HG03469 (cell line): ENCODE data around the gene SOCS2.
A peak's percentile ranks its signal among the peaks of the same experiment; 100 is the strongest.

ENCODE experiments used
- ATAC-seq: cut with Tn5 transposase; IDR thresholded peaks from one replicate; pipeline ENCODE4 v1.9.1; 2021; ENCODE audit warnings: mild to moderate bottlenecking, moderate library complexity, moderate number of reproducible peaks; ENCODE audit not compliant: unreplicated experiment

The SOCS2 gene

DNA sequence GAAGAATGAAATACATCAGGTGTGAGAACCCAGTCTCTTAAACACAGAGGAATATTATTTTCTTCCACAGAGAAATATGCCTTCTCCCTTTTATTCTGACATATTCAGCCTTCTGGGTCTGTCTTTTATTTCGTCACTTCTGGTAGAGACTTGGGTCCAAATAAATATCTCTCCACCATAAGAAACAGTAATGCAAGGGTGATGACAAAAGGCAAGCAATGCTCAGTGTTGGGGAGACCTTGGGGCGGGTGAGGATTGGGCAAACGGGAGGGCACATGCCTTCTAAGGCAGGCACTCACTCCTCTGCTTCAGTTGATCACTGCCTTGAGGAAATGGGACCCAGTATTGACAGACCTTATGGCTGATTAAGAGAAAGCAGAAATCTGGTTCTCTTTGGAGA, 6.7 kb upstream of the SOCS2 start:
- no peak for ATAC-seq

DNA sequence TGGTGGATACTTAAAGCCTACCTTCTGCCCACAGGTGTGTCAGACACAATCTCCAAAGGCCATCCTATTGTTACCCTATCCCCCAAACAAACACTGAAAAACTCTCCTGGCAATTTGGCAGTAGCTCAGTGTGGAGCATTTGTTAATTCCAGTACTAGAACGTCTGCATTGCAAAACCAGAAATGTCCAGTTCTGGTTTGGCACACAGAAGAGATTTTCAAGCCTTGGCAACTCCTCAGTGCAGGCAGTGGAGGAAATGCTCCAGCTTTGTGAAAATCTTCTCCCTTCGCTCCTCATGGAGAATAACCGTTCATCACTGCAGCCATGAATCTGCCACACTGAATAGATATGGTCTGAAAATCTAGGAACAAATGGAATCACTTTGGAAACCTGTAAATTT, 5.3 kb upstream of the SOCS2 start:
- ATAC-seq, result no peak

DNA sequence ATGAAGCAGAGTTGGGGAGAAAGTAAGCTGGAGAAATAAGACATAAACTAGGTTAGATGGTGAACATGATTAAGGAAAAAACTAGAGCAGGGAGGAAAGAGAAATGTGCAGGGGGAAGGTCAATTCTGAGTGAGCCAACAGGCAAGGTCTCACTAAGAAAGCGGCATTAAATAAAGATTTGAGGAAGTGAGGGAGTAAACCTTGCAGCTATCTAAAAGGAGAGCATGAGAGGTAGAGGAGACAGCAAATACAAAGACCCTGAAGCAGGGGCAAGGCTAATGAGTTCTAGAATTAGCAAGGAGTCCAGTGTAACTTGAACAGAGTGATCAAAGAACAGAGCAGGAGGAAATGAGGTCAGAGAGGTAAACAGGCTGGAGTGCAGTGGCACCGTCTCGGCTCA, 4.4 kb upstream of the SOCS2 start:
- no peak for ATAC-seq

DNA sequence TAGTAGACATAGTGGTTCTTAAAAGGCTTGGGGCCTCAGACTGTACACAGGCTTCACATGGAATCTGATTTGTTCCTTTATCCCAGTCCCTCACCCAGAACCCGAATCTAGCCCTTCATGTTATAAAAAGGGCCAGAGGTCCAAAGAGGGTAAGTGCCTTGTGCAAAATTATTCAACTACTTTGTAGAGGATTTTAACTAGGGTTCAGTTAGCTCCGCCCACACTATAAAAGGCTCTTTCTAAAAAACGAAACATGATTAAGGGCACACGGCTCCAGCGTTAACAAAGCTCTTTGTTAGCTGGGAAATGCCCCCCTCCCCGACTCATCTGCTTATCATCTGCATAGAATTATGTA, 3.2 kb upstream of the SOCS2 start:
- ATAC-seq, result no peak

DNA sequence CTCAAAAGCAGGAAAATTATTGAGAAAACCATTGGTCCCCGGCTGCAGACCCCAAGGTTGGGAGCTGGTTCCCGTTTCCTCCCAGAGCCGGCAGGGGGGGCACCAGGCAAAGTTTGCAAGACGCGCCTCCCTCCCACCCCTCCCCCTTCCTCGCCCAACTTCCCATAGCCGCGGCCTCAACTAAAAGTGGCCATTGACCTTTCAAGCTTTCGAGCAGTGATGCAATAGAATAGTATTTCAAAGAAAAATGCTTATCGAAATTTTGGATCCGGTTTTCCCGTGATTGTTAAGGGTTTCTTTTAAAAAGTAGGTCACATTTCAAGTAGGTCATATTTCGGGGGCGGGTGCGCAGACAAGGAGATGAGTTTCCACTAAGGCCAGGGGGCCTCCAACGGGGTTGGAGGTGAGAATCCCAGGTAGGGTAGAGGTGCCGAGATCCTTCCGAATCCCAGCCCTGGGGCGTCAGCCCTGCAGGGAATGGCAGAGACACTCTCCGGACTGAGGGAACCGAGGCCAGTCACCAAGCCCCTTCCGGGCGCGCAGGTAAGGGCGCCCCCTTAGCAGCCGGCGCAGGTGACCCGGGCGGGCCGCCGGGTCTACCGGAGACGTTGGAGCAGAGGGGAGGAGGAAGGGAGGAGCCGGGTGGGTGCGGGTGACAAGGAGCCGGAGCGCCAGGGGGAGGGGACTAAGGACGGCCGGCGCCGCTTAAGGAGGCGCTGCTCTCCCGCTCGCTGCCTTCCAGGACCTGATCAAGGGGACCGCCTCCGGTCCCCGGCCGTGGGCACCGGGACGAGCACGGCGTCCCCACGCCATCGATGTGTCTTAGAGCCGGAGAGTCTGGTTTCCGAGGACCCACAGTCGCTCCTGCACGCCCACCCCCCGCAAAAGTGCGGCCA, 2.6 kb upstream of the SOCS2 start:
- ATAC-seq, result peak; percentile 20

DNA sequence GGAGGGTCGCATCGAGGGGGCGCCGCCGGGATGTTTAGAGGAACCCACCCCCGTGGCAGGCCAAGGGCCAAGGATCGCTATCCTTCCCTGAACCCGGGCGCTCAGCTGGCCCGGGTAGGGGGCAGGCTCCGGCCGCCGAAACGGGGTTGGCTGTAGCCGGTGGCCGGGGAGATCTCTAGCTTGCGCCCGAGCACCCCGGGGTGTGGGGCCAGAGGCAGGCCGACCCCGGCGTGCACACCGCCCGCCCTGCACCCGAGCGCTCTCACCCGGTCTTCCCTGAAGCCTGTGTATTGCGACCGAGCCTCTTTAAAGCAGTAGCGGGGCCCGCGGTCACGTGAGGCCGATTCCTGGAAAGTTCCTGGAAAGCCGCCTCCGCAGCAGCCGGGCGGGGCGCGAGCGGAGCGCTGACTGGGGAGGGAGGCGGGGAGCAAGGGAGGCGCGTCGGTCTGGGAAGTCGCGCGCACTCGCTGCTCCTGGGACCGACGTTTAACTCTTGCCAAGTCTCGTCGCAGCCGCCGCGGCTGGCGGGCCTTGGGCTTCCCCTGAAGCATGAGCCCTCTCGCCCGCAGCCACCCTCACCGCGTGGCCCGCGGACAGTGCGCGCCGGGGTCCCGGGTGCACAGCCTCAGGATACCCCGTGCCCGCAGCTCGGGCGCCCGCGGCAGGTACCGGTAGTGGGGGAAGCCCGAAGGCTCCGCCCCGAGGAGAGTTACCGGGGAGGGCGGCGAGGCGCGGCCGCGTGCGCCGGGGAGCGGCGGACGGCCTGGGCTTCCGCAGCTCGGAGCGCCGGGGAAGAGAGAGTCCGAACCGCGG, 1.7 kb upstream of the SOCS2 start:
- ATAC-seq, result peak; percentile 48

DNA sequence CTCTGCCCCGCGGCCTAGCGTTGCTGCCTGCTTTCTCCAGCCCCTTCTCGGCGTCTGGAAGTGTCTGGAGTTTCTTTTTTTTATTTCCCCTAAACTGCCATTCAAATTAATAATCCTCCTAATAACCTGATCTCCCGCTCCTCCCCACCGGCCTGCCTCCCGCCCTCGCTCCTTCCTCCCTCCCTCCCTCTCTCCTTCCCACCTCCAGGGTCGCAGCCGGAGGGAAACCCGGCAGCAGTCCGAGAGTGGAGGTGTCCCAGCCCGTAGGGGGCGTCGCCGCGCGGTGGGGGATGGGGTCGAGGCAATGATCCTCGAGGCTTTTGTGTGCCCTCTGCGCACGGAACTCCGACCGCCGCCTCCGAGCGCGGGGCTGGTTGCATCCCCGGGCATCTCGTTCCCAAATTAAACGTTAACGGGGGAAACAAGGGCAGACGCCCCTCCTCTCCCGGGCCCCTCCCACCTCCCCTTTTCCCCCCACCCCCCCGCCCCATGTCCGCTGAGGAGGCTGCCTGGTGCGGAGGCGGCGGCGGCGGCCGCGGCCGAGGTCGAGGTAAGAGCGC, 1.0 kb upstream of the SOCS2 start:
- no peak for ATAC-seq

DNA sequence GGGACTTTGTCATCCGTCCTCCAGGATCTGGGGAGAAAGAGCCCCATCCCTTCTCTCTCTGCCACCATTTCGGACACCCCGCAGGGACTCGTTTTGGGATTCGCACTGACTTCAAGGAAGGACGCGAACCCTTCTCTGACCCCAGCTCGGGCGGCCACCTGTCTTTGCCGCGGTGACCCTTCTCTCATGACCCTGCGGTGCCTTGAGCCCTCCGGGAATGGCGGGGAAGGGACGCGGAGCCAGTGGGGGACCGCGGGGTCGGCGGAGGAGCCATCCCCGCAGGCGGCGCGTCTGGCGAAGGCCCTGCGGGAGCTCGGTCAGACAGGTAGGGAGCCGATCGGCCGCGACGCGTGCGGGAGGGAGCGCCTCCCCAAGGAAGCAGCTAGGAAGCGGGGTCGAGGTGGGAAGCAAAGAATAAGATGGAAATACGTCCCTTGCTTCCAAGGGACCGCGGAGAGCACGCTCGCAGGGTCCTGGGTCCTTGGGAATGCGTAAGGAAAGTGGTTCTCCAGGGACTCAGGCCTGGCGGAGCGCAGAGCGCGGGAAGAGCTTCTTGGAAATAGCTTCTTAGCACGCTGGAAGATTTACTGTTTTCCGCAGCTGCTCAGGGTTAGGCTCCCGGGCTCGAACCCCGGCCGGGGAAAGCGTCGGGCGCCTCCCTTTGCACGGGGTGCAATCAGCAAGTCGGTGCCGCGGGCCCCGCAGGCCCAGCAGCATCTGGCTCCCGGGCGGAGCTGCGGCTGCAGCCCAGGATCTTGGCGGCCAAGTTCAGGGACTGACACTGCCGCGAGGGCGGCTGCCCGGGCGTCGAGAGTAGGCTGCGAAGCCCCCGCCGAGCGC, 457 bp downstream of the SOCS2 start:
- no peak for ATAC-seq

DNA sequence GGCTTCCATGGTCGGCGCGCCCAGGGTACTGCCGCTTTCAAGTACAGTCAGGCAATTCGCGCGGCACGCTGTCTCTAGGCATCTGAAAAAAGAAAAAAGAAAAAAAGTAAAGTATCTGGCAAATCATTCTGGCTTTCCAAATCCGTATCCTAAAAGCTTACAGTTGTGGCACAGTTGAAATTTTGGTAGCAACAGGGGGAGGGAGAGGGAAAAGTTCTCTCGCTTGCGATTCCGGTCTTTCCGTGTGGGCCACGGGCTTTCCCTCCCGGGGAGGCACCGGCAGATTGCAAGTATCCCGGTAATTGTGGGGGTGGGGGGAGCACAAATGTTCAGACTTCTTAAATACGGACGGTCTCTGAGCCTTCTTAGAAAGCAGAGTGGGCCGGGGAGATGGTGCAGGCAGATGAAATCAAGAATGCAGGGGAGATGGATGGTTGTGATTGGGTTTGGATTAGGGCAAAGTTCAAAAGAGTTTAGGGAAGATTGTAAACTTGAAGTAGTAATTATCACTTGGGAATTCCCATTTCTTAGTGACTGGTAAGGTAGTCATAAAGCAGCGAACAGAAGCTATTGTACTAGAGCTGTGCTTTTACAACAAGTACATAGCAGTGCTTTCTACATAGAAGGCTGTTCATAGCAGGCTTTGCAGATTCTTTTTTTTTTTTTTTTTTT, 1.2 kb downstream of the SOCS2 start:
- ATAC-seq, result no peak

DNA sequence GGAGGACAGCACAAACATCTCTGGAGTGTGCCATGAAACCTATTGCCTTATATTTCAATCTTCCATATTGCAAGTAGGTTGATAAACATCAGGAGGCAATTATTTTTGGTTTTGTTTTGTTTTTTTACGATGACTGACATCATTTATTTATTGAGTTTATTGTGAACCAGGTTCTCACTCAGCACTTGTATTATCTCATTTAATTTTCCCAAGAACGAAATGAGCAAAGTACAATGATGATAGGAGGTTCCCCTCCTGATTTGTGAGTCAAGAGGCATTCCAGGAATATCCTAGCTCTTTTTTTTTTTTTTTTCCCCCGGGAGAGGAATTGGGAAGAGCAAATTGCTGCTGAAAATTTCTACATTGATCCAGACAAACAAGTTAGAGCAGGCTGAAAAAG, 4.7 kb downstream of the SOCS2 start:
- no peak for ATAC-seq

DNA sequence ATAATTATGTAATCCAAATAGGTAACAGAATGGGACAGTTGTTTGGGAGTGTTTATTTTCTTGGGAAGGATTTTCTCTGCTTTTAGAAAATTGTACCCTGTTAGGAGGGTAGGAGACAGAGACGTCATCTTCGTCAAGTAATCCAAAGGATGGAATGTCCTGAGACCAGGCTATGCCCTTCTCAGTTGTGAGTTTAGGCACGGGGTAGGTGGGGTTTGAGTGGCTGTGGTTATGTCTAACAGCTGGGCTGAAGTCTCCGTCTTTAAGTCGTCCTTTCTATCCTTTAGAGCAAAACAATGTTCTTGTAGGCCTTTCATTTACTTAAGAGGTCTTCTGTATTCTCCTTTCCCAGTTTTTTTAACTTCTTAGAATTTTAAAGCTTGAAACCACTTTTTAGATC, 5.7 kb downstream of the SOCS2 start:
- ATAC-seq, result no peak

DNA sequence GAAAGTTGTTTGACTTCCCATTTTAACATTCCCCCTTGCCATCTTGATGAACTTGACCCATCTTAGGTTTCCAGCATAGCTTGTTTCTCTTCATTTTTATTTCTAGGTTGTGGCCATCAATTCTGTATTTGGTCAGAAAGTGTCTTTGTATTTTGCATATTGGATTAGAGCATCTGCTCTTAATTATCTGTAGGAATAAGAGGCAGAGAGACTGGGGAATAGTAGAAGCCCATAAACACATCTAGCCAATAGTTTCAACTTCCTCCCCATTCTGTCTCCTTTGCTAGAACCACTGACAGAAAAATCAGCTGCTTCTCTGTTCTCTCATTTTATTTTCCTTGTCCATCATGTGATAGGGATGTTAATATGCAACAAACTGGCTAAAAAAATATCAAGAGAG, 8.2 kb downstream of the SOCS2 start:
- no peak for ATAC-seq

DNA sequence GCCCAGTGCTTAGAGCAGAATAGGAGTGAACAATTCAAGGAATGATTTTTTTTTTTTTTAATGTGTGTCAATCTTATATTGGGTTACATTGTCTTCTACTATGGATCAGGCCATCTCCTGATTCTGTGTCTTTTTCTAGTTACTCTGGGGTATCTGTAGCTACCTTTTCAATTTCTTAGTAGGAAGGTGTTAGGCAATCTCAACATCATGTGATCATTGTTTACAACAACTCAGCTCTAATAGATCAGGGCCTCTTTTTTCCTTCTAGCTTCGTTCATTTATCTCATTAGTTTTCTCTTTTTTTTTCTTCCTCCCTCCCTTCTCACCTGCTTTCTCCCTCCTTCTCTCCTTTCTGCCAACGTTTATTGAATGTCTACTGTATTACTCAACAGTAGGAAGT, 8.9 kb downstream of the SOCS2 start:
- no peak for ATAC-seq

DNA sequence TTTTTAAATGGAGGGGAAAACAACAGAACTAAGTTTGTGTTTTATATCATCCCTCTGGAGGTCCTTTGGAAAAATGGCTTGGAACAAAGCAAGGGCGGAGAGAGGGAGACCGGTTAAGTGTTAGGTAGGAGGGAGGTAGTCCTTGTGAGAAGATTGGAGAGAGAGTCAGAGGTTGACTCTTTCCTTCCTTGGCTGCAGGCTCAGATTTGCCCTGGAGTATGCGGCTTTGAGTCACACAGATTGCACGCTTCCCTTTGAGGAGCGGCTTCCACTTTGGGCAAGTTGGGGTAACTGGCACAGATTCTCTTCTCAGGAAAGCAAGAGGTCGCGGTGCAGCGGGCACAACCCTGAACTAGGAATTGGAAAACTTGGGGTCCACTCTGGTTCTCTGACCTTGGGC, 9.9 kb downstream of the SOCS2 start:
- no peak for ATAC-seq

DNA sequence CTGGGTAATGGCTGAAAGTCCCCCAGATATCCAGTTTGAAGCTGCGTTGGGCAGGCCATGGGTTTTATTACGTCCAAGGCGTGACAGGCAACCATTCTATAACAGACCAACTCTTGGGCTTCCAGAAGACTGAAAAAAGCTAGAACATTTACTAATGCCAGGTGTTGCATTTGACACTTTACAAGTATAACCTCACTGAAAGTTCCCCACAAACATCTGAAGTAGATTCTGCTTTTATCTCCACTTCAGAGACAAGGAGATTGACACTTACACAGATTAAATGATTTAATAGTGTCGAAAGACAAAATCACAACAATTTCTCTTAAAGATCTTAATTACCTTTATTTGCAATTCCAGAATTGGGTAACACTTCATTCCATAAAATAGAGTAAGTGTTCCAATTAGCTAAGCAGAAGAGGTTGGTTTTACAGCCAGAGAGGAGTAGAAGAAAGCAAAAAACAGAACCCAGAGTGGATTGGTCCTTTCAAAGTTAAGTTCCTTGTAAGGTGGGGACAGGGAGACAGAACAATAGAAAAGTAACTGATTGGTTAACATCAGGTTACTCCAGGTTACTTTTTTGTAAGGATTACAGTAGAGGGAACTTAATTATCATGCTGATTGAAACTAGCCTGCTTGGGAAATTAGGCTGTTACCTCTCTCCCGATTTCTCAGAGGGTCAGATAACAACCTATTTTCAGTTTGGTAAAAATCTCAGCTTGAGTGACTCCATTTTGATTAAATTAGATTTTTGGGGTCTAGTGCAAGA, 11.3 kb downstream of the SOCS2 start:
- no peak for ATAC-seq

DNA sequence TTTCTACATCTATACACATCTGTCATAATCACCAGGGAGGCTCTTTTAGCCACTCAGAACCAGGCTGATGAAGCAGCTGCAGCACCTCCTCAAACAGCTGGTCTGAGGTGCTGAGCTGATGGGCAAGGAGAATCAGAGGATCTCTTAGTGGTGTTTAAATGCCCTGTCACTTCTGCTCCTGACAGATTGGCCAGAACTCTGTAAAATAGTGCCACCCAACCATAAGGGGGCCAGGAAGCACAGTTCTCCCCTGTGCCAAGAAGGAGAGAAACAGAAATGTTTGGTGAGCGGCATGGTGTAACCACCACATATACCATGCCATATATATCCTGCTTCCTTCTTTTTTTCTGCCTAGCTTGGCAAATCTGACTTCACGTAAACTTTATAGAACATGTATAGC, 12.8 kb downstream of the SOCS2 start:
- ATAC-seq, result no peak

DNA sequence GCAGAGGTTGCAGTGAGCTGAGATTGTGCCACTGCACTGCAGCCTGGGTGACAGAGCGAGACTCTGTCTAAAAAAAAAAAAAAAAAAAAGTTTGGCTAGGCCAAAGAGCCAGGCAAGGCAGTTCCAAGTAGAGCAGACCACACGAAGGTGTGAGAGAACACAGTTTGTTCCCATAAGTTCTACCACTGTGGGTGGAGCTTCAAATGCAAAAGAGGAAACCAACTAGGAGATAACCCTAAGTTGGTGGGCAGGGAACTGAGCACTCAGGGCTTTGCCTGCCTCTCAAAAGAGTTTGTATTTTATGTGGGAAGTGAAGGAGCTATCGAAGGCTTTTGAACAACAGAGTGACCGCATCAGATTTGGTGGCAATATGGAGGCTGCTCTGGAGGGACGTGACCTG, 15.1 kb downstream of the SOCS2 start:
- no peak for ATAC-seq

DNA sequence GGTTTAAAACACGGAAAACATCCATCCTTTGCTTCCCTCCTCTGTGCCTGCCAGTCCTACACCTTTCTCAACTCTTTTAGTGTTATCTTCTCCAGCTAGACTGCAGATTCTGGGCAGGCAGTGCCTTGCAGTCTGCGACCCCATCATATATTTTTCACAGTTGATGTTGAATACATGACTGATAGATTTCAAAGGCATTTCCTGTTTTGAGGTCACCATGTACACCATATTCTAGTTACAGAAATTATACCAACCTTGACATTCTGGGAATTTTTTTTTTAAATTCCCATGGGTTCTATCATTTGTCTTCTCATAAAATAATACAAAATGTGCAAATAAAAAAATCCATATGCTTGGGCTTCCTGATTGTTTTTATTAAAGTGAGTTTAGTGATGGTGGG, 16.6 kb downstream of the SOCS2 start:
- ATAC-seq, result no peak

DNA sequence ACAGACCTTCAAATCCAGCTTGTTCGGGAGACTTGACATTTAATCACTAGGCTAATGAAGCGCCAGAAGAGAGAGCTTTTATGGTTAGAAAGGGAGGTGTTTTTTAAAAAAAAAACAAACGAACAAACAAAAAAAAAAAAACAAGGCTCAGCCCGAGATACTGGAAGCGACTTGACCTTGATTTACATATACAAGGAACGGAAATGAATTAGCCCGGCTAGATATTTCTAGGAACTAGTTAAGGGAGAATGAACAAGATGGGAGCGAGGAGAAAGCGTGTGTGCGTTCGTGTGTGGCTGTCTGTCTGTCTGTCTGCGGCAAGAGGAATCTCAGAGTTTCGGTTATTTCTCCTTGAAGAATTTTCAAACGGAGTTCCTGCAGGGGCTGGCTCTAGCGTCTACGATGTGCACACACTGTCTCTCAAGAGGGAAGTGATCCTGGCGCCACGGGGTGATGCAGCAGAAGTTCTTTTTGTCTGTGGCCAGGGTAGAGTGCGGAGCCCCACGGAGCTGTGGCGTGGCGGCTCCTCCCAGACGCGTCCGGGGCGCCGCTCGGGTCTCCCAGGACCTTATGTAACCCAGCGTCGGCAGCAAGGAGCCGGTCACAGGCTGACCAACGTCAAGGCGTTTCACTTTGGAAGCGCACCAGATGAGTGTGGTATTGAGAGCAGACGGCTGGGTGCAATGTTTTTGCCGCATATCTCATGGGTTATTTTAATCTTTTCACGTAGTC, 18.8 kb downstream of the SOCS2 start:
- ATAC-seq, result peak; percentile 57
